GM18868 (cell line): ENCODE measurements around the gene GLB1L3.

Experiments
- ATAC-seq: cut with Tn5 transposase; IDR thresholded peaks from one replicate; pipeline ENCODE4 v1.9.1; 2021; ENCODE audit warnings: mild to moderate bottlenecking, moderate library complexity; ENCODE audit not compliant: unreplicated experiment

The GLB1L3 gene, protein sequence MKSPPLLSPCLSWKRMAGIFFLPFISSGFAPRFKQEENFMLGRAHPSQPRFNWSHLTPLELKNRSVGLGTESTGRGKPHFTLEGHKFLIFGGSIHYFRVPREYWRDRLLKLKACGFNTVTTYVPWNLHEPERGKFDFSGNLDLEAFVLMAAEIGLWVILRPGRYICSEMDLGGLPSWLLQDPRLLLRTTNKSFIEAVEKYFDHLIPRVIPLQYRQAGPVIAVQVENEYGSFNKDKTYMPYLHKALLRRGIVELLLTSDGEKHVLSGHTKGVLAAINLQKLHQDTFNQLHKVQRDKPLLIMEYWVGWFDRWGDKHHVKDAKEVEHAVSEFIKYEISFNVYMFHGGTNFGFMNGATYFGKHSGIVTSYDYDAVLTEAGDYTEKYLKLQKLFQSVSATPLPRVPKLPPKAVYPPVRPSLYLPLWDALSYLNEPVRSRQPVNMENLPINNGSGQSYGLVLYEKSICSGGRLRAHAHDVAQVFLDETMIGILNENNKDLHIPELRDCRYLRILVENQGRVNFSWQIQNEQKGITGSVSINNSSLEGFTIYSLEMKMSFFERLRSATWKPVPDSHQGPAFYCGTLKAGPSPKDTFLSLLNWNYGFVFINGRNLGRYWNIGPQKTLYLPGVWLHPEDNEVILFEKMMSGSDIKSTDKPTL

DNA sequence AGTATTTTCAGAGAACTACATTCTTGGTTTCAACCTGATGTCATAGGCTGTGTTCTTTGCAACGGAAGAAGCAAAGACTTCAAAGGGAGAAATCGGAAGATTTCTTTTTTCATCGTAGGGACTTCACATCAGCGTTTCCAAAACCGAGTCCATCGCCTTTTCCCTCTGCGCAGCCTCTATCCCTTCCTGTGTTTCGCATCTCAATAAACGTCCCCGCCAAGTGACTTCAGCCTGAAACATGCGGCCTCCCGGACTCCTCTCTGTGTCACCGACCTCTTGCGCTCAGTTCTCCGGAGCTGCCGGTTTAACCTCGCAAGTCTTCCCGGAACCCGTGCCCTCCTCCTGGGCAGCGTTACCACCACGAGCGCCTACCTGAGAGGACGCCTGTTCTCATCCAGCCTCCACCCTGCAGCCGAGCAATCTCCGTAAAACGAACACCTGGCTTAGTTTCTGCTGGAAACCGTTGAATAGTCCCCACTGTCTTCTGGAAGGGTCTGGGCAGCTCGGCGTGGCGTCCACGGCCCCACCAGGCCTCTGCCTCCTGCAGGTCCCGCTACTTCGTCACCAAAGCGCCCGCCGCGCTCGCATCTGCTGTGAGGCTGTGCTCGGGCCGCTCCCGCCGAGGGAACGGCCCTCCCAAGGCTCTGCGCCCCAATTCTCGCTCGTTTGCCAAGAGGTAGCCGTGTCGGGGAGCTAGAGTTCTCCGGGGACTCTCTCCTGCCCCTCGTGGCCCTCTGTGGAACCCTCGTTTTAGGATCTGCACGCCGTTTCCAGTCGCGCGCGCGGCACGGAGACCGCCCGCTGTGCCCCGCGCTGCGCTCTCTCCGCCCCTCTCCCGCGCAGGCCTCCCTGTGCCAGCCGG is at the start of gene GLB1L3:
GLB1L3 (plus strand) TSS at position 846 of the 862 bp plus-strand sequence. CDS start 362 bp downstream, outside the sequence.
- ATAC-seq: peak; percentile 76

DNA sequence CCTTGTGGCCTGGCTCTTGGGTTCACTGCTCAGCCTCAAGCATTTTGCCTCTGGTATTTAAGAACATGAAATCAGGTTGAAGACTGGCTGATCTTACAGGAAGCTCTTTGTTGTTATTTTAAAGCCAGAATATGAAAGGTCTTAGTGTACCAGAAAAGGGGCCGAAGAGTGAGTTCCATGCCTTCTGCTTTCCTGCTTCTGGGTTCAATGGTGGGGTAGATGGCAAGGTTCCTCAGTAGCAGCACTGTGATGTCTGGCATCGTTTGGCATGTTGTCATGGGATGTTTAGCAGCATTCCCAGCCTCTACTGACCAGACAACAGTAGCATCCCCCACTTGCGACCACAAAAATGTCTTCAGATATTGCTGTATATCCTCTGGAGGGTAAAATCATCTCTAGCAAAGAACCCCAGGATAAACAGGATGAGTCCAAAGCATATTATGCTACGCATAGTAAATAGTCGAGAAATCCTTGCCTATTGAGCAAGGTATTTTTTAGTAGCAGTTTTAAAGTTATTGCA is 49.3 kb upstream of the GLB1L3 start:
- ATAC-seq: no peak

DNA sequence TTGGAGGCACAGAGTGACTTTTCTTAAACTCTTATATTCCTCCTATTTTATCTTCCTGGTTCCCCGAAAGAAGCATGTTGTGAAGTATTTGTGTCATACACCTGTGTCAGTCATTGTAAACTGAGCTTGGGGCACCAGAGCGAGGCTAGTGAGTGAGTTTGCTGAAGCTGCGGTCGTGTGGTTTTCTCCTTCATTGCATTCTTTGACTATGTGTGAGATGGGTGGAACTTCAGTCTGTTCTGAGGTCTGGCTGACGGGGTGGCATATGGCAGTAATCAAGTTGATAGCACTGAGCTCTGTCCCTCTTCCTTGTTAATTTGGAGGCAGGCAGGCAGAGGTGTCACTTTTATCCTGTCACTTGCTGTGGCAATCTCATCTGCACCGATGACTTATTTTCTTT is 47.6 kb upstream of the GLB1L3 start:
- ATAC-seq: peak; percentile 63

DNA sequence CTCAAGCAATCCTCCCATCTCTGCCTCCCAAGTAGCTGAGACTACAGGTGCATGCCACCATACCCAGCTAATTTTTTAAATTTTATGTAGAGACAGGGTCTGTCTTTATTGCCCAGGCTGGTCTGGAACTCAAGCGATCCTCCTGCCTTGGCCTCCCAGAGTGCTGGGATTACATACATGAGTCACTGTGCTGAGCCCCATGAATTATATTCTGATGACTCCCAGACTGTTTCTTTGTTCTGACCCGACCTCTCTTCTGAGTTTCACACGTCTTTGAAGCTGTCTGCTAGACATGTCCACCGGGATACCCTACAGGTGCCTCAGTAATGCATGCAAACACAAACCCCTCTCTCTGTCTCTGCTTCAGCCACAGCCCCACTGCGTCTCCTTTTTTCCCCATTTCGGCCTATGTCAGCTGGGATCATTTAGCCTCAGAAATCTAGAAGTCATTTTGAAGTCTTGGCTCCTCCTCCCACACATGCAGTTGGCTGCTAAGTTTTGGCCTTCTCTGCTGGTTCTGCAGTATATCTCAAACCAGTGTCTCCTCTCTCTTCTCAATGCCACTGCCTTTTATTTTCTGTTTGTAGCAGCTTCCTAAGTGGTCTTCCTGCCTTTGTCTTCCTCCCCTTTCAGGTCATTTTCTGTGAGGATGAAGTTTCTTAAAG is 46.9 kb upstream of the GLB1L3 start:
- no peak for ATAC-seq

DNA sequence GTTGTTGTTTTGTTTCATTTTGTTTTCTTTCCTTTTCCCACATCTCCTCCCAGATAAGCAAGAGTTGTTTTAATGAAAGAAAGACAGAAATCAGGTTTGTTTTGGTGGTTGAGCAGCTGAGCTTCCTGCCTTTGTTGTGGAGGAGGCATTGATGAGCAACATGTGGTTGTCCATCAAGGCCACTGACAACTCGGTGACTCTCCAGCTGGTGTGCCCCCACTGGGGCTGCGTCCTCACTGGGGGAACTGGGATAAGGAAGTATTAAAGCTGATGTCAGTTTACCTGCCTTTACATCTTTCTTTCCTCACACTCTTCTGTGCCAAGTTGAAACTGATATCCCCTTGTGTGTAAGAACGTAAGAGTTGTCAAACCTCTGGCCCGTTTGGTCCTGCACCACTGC is 45.8 kb upstream of the GLB1L3 start:
- no peak for ATAC-seq

DNA sequence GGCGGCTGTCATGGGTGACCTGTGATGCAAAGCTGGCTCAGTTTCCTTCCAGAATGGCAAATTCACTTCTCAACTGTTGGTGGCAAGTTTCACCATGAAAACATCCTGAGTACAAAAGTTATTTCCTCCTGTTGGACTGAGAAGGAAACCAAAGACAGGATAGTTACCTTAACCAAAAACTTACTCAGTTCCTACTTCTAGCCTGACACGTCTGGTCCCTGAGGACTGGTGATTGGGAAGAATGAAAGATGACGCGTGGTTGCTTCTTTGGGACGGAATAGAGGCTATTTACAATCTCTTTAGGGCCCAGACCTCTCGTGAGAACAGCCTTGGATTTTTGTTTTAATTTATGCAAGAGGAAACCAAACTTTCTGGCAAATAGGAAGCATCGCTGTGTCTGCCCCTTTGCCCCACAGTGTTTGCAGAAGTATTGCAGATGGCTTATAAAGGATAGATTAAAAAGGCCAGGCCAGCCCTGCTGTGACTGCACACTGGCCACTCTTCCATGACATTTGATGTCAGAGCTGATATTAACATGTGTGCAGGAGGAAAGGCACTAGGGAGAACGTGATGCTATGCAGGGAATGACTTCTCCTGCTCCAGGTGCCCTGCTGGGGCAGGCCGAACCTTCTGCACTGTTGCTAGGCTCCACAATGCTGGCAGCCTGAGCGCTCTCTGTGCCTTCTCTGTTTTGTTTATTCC is 44.1 kb upstream of the GLB1L3 start:
- ATAC-seq: no peak

DNA sequence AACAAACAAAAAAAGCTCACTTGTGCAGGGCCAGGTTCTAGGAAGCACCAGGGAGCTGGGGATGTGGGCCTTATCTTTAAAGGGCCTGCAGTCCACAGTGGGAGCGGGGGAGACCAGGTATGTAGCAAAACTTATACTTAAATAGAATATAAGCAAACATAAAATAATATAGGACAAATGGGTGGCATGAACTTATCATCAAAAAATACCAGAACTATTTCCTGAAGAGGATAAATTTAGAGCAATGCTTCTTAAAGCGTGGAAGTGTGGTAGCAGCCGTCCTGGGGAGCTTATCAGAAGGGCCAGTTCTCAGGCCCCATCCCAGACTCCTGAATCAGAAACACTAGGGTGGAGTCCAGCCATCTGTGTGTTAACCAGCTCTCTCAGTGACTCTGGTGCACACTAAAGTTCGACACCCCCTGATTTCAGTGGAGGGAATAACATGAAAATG is 42.4 kb upstream of the GLB1L3 start:
- ATAC-seq: no peak

DNA sequence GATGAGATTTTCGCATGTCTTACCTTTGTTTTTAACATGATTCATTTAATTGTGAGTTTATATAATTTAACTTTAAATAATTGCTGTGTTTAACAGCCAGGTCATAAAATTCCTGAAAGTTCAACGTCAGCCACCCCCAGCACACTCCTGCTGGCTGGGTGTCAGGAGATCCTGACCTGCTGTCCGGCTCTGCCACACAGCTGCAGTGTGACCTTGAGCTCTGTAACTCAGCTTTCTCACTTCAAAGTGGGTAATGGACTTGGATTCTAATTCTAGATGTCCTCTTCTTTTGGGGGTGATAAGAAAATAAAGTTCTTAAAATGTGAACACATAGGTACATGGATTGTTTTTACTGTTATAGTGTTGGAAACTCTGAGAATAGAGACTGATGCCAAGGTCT is 40.8 kb upstream of the GLB1L3 start:
- no peak for ATAC-seq

DNA sequence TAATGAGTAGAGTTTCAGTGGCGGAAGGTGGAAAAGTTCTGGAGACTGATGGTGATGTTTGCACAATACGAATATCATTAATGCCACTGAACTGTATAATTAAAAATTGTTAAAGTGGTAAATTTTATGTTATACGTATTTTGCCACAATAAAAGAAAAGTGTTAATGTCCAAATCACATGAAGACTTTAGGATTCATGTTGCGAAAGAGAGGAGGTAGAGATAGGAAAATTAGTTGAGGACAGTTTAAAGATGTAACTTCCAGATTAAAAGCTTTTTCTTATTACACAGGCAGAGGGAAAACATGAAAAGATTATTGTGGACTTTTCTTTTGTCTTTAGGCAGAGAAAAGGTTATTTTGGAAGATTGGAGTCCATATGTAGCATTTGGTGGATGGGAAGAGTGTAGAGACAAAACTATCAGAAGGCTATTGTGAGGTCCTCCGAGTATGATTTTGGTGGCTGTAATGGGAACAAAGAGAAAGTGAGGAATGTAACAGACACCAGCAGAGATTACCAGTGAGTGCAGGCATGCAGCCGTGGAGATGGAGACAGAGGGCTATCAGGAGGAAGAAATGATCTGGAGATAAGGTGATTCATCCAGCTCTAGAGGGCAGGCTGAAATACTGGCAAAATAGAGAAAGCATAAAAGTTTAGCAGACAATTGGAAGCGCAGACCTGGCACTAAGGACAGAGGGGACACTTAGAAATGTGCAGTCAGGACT is 39.2 kb upstream of the GLB1L3 start:
- ATAC-seq: no peak

DNA sequence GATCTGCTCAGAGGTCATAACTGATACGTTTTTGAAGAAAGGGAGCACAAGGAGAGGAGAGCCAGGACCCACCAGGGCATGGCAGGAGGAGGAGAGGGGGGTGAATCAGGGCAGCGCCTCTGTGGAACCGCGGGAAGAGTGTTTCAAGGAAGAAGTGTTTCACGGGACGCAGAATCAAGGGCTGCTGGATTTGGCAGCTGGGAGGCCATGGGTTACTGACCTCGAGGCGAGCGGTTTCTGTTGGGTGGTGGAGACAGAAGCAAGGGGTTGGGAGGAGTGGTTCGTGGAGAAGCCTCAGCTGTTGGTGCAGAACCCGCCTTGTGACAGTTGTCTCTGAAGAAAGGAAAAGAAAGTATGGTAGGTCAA is 38.6 kb upstream of the GLB1L3 start:
- no peak for ATAC-seq

DNA sequence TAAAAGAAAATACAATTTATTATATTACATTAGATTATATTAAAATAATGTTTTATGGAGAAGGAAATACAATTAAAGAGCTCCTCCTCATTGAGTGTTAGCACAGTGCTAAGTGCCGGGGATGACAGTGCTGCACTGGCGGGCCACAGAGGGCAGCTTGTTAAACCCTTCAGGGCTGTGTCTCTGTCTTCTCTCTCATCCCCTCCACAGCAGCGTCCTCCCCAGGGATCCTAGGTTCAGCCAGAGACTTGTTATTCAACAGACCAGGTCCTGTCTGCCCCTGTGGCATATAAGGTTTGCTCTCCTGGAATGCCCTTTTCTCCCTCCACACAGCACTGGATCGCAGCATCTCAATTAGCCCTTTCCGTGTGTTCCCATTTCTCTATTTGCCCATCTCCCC is 37.2 kb upstream of the GLB1L3 start:
- ATAC-seq: no peak

DNA sequence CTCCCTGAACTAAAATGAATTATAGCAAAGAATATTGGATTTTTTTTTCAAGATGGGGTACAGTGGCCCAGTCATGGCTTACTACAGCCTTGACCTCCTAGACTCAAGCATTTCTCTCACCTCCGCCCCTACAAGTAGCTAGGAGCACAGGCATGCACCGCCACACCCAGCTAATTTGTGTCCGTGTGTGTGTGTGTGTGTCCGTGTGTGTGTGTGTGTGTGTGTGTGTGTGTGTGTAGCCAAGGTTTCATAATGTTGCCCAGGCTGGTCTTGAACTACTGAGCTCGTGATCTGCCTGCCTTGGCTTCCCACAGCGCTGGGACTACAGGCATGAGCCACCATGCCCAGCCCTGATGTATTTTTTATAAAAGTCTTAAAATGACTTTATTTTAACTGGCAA is 35.6 kb upstream of the GLB1L3 start:
- no peak for ATAC-seq

DNA sequence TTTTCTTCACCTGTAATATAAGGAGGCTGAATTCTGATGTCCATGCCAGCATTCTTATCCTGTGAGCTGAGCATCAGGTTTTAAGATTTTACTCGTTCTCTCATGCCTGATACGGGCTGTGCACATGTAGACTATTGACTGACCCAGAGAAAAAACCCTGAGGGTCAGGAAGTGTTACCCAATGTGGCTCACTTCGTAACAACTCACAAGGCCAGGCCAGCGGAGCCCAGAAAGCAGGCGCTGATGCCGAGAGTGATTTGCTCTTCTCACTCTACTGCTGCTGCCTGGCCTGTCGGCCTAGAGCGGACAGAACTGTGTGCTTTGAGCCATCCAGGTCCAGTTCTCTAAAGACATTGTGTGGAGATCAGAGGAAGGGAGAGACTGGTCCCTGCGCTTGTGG is 33.8 kb upstream of the GLB1L3 start:
- no peak for ATAC-seq

DNA sequence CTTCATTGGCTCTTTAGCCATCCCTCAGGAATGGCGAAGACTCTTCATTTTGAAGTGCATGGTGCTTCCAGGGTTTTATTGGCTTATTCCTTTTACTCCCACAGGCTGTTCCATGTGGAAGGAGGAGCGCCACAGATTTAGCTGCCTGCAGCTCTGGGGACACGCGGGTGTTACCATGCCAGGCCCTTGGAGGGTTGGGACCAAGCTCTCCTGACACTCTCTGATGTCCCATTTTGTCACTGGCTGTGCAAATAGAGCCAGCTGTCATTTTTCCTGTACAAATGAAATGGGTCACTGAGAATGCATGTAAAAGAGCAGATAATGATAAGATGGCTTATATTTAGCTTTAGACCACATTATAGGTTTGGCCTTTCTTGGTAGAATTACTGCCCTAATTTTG is 32.3 kb upstream of the GLB1L3 start:
- no peak for ATAC-seq

DNA sequence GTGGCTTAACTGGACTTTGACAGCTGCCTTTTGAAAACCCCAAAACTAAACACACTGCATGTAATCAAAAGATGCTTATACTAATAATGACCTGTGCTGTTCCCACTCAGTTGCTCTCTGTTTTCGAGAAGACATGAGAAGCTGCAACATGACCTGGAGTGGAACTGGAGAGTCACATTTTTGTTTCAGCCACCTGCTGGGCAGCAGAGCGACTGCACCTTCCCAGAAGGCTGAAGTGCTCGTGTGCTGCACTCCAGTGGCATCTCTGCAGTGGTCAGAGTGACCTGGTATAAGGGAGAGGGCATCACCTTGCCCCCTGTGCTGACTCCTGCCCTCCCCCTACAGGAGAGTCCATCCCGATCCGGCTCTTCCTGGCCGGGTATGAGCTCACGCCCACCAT is 31.6 kb upstream of the GLB1L3 start:
- ATAC-seq: peak; percentile 95

DNA sequence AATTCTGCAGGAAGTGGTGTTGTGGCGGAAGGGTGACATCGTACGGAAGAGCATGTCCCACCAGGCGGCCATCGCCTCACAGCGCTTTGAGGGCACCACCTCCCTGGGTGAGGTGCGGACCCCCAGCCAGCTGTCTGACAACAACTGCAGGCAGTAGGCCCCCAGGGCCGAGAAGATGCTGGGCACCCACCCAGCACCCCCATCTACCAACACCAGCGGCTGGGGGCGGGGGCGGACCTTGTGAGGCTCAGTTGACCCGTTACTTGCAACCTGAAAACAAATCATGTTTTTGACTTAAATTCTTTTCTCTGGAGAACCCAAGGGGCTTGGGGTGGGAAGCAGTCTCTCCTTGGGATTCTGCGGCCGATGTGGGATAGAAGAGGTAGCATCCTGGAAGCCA is 30.7 kb upstream of the GLB1L3 start:
- no peak for ATAC-seq

DNA sequence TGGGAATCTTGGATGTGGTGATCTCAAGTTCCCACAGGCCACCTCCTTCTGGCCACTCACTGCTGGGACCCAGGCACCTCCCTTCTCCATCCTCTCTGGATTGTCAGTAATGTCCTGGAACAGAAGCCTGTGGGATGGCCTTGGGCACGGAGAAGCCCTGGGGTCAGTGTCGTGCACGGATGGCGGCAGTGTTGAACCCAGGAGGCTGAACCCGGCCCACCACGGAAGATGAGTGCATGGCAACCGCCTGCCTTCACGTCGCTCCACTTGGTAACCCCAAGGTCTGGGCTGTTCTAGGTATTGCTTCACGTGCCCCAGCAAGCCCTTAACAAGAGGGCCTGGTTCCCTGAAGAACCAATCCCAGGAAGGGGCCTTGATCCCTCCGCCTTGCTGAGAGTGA is 30.1 kb upstream of the GLB1L3 start:
- no peak for ATAC-seq

DNA sequence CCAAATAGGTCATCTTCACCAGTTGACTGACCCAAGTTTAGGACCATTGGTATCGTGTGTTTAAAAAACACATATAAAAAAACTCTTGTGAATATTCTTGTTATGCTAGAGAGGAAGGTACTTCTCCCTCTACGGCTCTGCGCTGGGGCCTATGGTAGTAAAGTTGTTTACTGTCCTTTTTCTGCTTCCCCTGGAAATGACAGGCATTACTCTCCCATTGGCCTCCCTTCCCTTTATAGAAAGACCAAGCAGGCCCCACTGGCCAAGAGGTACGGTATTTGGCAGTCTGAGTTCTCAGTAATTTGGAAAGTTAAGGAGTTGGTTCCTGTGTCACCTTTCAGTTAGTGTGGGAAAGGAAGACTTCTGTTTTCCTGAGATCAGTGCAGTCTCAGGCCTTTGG is 29.5 kb upstream of the GLB1L3 start:
- no peak for ATAC-seq

DNA sequence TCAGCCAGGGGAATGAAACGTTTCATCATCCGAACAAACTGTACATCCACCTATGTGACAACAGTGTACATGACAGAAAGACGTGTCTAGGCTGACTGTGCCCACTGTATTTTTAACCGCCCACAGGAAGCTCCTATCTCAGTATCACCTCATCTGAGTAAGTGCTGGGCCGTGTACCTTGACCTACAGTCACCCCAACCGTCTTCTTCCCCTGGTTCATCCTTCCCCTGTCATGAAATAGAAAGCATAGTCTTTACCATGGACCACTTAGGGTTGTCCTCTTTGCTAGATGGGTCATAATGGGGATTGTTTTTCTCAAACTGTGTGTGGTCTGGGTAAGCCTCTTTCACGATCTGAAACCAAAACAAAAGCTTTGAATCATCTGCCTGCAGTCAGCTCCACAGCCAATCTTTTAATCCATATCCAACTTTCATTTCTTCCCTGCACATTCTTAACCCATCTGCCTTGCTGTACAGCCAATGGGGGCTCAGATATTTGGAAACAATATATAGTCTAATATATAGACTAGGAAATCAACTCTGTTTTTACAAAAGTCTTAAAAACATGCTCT is 27.2 kb upstream of the GLB1L3 start:
- no peak for ATAC-seq
